ENCODE results near the gene GDPD5. TPM values are rescaled to one million over a fixed set of nuclear protein-coding genes. Genes with fewer than 3 reads are reported as not detected.

Gene GDPD5
- total RNA-seq, 1 donor from 2014 or later: 14.5 TPM

- Mint-ChIP-seq H3K4me3 (no peak overlapping the region), H3K4me1 (peaks cover 24% of the 10 kb centered on the region), H3K9me3 (no peaks in the 10 kb centered on the region), H3K36me3 (ENCODE audit: low read depth) (peaks cover 3% of the 10 kb centered on the region), H3K27ac (no peak overlapping the region), H3K27me3 (peaks cover 14% of the 10 kb centered on the region)
- intact Hi-C loops (cut with micrococcal nuclease): no loop called here
- DNase-seq: no peak
These were observed 5.1 kb downstream of the GDPD5 start for GRCh38 chr11:75520688-75521087.

GRCh38 chr11:75518771-75519653 is 6.7 kb downstream of the GDPD5 start:
- Mint-ChIP-seq H3K27ac (no peak overlapping the region), H3K27me3 (peaks cover 7% of the 10 kb centered on the region), H3K36me3 (ENCODE audit: low read depth) (peaks cover 3% of the 10 kb centered on the region), H3K4me3 (no peak overlapping the region), H3K9me3 (no peaks in the 10 kb centered on the region), H3K4me1 (peaks cover 16% of the 10 kb centered on the region)
- intact Hi-C loops (cut with micrococcal nuclease): no loop called here
- DNase-seq: no peak

- Mint-ChIP-seq H3K4me3 (no peak overlapping the region), H3K4me1 (peaks cover 12% of the 10 kb centered on the region), H3K9me3 (no peaks in the 10 kb centered on the region), H3K36me3 (ENCODE audit: low read depth) (peaks cover 3% of the 10 kb centered on the region), H3K27me3 (no peaks in the 10 kb centered on the region), H3K27ac (no peak overlapping the region)
- intact Hi-C loops (cut with micrococcal nuclease): no loop called here
- DNase-seq: no peak
These were observed 7.6 kb downstream of the GDPD5 start for GRCh38 chr11:75518204-75518549.

GRCh38 chr11:75516886-75517285 is 8.9 kb downstream of the GDPD5 start:
- no peak for DNase-seq
- H3K4me3 Mint-ChIP-seq: no peak overlapping the region

GRCh38 chr11:75516140-75516539 is 9.6 kb downstream of the GDPD5 start:
- Mint-ChIP-seq H3K27me3 (no peaks in the 10 kb centered on the region), H3K27ac (no peak overlapping the region)

More at GRCh38 chr11:75516886-75517285, 8.9 kb downstream of the GDPD5 start:
- Mint-ChIP-seq H3K4me1 (peaks cover 12% of the 10 kb centered on the region), H3K27ac (no peak overlapping the region), H3K36me3 (ENCODE audit: low read depth) (peaks cover 3% of the 10 kb centered on the region), H3K9me3 (no peaks in the 10 kb centered on the region), H3K27me3 (no peaks in the 10 kb centered on the region)
- intact Hi-C loops (cut with micrococcal nuclease): no loop called here

GRCh38 chr11:75514596-75514995 is 11.1 kb downstream of the GDPD5 start:
- H3K36me3 Mint-ChIP-seq (ENCODE audit: low read depth): peaks cover 3% of the 10 kb centered on the region
- intact Hi-C loops (cut with micrococcal nuclease): no loop called here
- no peak for DNase-seq
- H3K4me3 Mint-ChIP-seq: no peak overlapping the region
- H3K27ac Mint-ChIP-seq: no peak overlapping the region
- H3K4me1 Mint-ChIP-seq: peaks cover 12% of the 10 kb centered on the region
- no peaks in the 10 kb centered on the region for H3K9me3 Mint-ChIP-seq
- no peaks in the 10 kb centered on the region for H3K27me3 Mint-ChIP-seq

More at GRCh38 chr11:75516140-75516539, 9.6 kb downstream of the GDPD5 start:
- peaks cover 12% of the 10 kb centered on the region for H3K4me1 Mint-ChIP-seq
- H3K4me3 Mint-ChIP-seq: no peak overlapping the region
- no peaks in the 10 kb centered on the region for H3K9me3 Mint-ChIP-seq
- intact Hi-C loops (cut with micrococcal nuclease): no loop called here
- DNase-seq: no peak
- peaks cover 3% of the 10 kb centered on the region for H3K36me3 Mint-ChIP-seq (ENCODE audit: low read depth)

GRCh38 chr11:75513250-75513649 is 12.5 kb downstream of the GDPD5 start:
- Mint-ChIP-seq H3K4me1 (peaks cover 17% of the 10 kb centered on the region), H3K27me3 (no peaks in the 10 kb centered on the region), H3K36me3 (ENCODE audit: low read depth) (peaks cover 3% of the 10 kb centered on the region), H3K9me3 (no peaks in the 10 kb centered on the region), H3K27ac (no peak overlapping the region), H3K4me3 (no peak overlapping the region)
- DNase-seq: no peak
- intact Hi-C loops (cut with micrococcal nuclease): no loop called here

- Mint-ChIP-seq H3K36me3 (ENCODE audit: low read depth) (no peaks in the 10 kb centered on the region), H3K9me3 (no peaks in the 10 kb centered on the region), H3K27ac (no peak overlapping the region), H3K4me1 (peaks cover 12% of the 10 kb centered on the region), H3K27me3 (no peaks in the 10 kb centered on the region), H3K4me3 (no peak overlapping the region)
- DNase-seq: no peak
- intact Hi-C loops (cut with micrococcal nuclease): no loop called here
These were observed 15.1 kb downstream of the GDPD5 start for GRCh38 chr11:75510723-75511019.

GRCh38 chr11:75510004-75510722 is 15.6 kb downstream of the GDPD5 start:
- no peak overlapping the region for H3K4me3 Mint-ChIP-seq
- H3K27me3 Mint-ChIP-seq: no peaks in the 10 kb centered on the region
- DNase-seq: no peak
- H3K36me3 Mint-ChIP-seq (ENCODE audit: low read depth): no peaks in the 10 kb centered on the region
- no peaks in the 10 kb centered on the region for H3K9me3 Mint-ChIP-seq
- intact Hi-C loops (cut with micrococcal nuclease): no loop called here
- peaks cover 12% of the 10 kb centered on the region for H3K4me1 Mint-ChIP-seq
- no peak overlapping the region for H3K27ac Mint-ChIP-seq

GRCh38 chr11:75509020-75509720 is 16.6 kb downstream of the GDPD5 start:
- peaks cover 12% of the 10 kb centered on the region for H3K4me1 Mint-ChIP-seq
- no peak overlapping the region for H3K27ac Mint-ChIP-seq
- no peaks in the 10 kb centered on the region for H3K36me3 Mint-ChIP-seq (ENCODE audit: low read depth)
- H3K4me3 Mint-ChIP-seq: no peak overlapping the region
- intact Hi-C loops (cut with micrococcal nuclease): no loop called here
- no peaks in the 10 kb centered on the region for H3K9me3 Mint-ChIP-seq
- no peak for DNase-seq
- no peaks in the 10 kb centered on the region for H3K27me3 Mint-ChIP-seq

- Mint-ChIP-seq H3K4me1 (peaks cover 12% of the 10 kb centered on the region), H3K4me3 (peak overlapping the region; percentile 22), H3K27ac (no peak overlapping the region), H3K36me3 (ENCODE audit: low read depth) (no peaks in the 10 kb centered on the region), H3K9me3 (no peaks in the 10 kb centered on the region), H3K27me3 (no peaks in the 10 kb centered on the region)
- intact Hi-C loops (cut with micrococcal nuclease): no loop called here
- peak; percentile 77 for DNase-seq
These were observed 17.6 kb downstream of the GDPD5 start for GRCh38 chr11:75508051-75508561.

- Mint-ChIP-seq H3K9me3 (no peaks in the 10 kb centered on the region), H3K4me1 (peaks cover 12% of the 10 kb centered on the region), H3K27me3 (no peaks in the 10 kb centered on the region), H3K4me3 (no peak overlapping the region), H3K36me3 (ENCODE audit: low read depth) (no peaks in the 10 kb centered on the region), H3K27ac (no peak overlapping the region)
- no peak for DNase-seq
- intact Hi-C loops (cut with micrococcal nuclease): no loop called here
These were observed 18.2 kb downstream of the GDPD5 start for GRCh38 chr11:75507571-75507970.

GRCh38 chr11:75506827-75507226 is 18.9 kb downstream of the GDPD5 start:
- H3K4me3 Mint-ChIP-seq: no peak overlapping the region
- H3K4me1 Mint-ChIP-seq: peaks cover 18% of the 10 kb centered on the region
- H3K36me3 Mint-ChIP-seq (ENCODE audit: low read depth): no peaks in the 10 kb centered on the region
- DNase-seq: no peak
- H3K27ac Mint-ChIP-seq: no peak overlapping the region
- intact Hi-C loops (cut with micrococcal nuclease): no loop called here
- H3K27me3 Mint-ChIP-seq: no peaks in the 10 kb centered on the region
- H3K9me3 Mint-ChIP-seq: no peaks in the 10 kb centered on the region
